Mesodermal cell (in vitro differentiated cells): ENCODE measurements around the gene KICS2.
"Not testable (repeated sequence)": the region's sequence is repeated elsewhere in the genome, so short reads cannot be mapped to it uniquely, and the experiment has no call there.

ENCODE experiments used
- H3K27ac ChIP-seq: 2 replicates; pipeline ENCODE4 v1.7.0; 2013; ENCODE audit warnings: mild to moderate bottlenecking, low read depth, low read length, moderate library complexity; ENCODE audit not compliant: severe bottlenecking
- H3K36me3 ChIP-seq: 2 replicates; pipeline ENCODE4 v1.7.1; 2013; ENCODE audit warnings: mild to moderate bottlenecking, low read length, moderate library complexity; ENCODE audit not compliant: control insufficient read depth, insufficient read depth
- H3K4me1 ChIP-seq: one replicate; pipeline ENCODE4 v1.7.1; 2013; ENCODE audit warnings: mild to moderate bottlenecking, low read length; ENCODE audit not compliant: insufficient read depth, control insufficient read depth, poor library complexity, severe bottlenecking
- H3K4me3 ChIP-seq: 2 replicates; pipeline ENCODE4 v1.7.0; 2013; ENCODE audit warnings: low read length, control low read depth, mild to moderate bottlenecking; ENCODE audit not compliant: insufficient read depth, poor library complexity, severe bottlenecking; ENCODE audit errors: extremely low read depth
- H3K9me3 ChIP-seq: 2 replicates; pipeline ENCODE4 v1.7.1; 2013; ENCODE audit warnings: mild to moderate bottlenecking, low read length, moderate library complexity; ENCODE audit not compliant: control insufficient read depth
- WGBS, 2 experiments: methylation state at CpG; one replicate each; pipeline ENCODE4 v1.1.5; 2013; ENCODE audit warnings: missing lambda C conversion rate in 2 of 2; ENCODE audit not compliant: insufficient coverage in 2 of 2; 5-methylcytosine and 5-hydroxymethylcytosine counted together

The KICS2 gene

DNA sequence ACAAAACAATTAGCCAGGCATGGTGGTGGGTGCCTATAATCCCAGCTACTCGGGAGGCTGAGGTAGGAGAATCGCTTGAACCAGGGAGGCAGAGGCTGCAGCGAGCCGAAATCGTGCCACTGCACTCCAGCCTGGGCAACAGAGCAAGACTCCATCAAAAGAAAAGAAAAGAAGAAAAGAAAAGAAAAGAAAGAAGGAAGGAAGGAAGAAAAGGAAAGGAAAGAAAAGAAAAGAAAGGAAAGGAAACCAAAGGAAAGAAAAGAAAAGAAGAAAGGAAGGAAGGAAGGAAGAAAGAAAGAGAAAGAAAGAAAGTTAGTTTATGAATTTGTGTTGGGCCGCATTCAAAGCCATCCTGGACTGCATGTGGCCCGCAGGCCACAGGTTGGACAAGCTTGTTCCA lies 4.5 kb downstream of the KICS2 start:
- not testable (repeated sequence) for H3K9me3 ChIP-seq, H3K27ac ChIP-seq, H3K4me3 ChIP-seq, H3K4me1 ChIP-seq, H3K36me3 ChIP-seq
- WGBS, 2 experiments, result 91 to 95% methylated on average over 6 to 7 of the region's 7 CpGs

DNA sequence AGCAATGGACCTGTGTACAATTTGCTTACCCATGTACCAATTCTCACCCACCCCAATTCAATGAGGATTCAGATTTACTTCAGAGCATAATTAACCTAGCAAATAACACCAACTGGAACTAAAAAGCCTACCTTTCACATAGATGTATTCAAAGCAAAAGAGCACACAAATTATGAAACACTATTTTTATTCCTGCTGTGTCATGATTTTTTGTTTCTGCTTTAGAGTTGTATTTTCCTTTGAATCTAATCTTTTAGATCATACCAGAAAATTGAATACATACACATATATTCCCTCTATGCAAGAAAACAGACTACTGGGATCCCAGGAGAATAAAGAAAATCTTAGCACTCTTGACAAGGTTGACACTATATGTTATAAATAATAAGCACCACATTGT lies 5.9 kb downstream of the KICS2 start:
- Histone ChIP-seq H3K36me3 (peaks cover 4% of the 10 kb centered on the region), H3K27ac (no peak overlapping the region)

DNA sequence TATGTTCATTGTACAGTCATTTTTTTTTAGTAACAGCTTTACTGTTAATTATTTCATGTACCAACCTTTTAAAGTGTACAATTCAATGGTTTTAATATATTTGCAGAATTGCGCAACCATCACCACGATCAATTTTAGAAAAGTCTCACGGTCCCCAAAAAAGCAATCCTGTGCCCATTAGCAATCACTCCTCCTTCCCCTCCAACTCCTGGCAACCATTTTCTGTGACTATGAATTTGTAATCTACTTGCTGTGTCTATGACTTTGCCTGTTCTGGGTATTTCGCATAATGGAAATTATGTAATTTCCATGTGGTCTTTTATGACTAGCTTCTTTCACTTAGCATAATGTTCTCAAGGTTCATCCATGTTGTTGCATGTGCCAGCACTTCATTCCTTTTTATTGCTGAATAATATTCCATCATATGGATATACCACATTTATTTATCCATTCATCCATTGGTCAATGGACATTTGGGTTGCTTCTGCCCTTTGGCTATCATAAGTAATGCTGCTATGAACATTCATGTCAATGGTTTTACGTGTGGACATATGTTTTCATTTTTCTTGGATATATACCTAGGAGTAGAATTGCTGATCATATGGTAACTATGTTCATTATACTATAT lies 9.9 kb downstream of the KICS2 start:
- H3K4me3 ChIP-seq, result no peak overlapping the region
- peaks cover 4% of the 10 kb centered on the region for H3K36me3 ChIP-seq
- H3K27ac ChIP-seq, result no peak overlapping the region
- H3K9me3 ChIP-seq, result no peaks in the 10 kb centered on the region
- 88 to 100% methylated on average over 2 to 3 of the region's 5 CpGs for WGBS, 2 experiments
- H3K4me1 ChIP-seq, result no peaks in the 10 kb centered on the region

More for the DNA sequence above, 5.9 kb downstream of the KICS2 start:
- H3K4me1 ChIP-seq, result no peaks in the 10 kb centered on the region
- no peak overlapping the region for H3K4me3 ChIP-seq
- no peaks in the 10 kb centered on the region for H3K9me3 ChIP-seq

DNA sequence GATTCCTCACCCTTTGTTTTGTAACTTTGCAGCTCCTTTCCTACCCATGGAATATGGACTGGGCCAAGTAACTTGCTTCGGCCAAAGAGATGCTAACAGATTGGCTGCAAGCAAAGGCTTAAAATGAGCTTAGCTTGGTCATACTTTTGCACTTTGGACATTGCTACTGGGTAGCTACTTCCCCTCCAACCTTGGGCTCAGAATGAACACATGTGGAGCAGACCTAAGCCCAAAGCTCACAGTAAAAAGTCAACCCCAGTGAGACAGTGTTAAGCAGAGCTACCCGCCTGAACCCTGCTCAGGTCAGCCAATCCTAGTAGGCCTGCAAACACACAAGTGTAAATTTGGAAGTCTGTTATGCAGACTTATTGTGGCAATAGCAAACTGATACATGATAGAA lies 14.6 kb downstream of the KICS2 start:
- peaks cover 4% of the 10 kb centered on the region for H3K36me3 ChIP-seq
- WGBS, 2 experiments, result 93 to 100% methylated on average over 2 of the region's 2 CpGs
- no peak overlapping the region for H3K27ac ChIP-seq
- H3K4me3 ChIP-seq, result no peak overlapping the region
- no peaks in the 10 kb centered on the region for H3K9me3 ChIP-seq
- H3K4me1 ChIP-seq, result no peaks in the 10 kb centered on the region

DNA sequence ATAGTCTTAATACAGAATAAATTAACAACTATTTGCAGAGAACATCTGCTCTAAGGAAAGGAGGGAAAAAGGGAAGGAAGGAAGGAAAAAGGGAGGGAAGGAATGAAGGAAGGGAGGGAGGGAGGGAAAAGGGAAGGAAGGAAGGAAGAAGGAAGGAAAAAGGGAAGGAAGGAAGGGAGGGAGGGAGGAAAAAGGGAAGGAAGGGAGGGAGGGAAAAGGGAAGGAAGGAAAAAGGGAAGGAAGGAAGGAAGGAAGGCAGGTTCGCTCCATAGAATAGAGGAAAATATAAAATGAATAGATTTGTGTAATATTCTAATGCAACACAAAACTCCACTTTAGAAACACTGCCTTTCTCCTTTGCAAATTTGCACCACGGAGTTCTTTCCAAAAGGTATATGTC lies 16.6 kb downstream of the KICS2 start:
- Histone ChIP-seq H3K36me3 (no peaks in the 10 kb centered on the region), H3K9me3 (no peaks in the 10 kb centered on the region), H3K27ac (no peak overlapping the region), H3K4me3 (no peak overlapping the region), H3K4me1 (no peaks in the 10 kb centered on the region)
- WGBS, 2 experiments, result no CpG with 5 or more reads among the region's 2 CpGs

DNA sequence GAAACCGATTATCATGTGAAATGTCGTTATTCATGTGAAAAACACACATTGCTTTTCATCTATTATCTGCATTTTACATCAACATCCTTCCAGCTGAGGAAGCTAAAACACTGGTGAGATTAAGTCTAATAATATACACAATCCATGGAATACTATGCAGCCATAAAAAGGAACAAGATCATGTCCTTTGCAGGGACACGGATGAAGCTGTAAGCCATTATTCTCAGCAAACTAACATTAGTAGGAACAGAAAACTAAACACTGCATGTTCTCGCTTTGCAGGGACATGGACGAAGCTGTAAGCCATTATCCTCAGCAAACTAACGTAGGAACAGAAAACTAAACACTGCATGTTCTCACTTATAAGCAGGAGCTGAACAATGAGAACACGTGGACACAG lies 18.3 kb downstream of the KICS2 start:
- no peak overlapping the region for H3K4me3 ChIP-seq
- no peaks in the 10 kb centered on the region for H3K9me3 ChIP-seq
- H3K36me3 ChIP-seq, result no peaks in the 10 kb centered on the region
- 46 to 76% methylated on average over 4 of the region's 7 CpGs for WGBS, 2 experiments
- H3K4me1 ChIP-seq, result no peaks in the 10 kb centered on the region
- H3K27ac ChIP-seq, result no peak overlapping the region

DNA sequence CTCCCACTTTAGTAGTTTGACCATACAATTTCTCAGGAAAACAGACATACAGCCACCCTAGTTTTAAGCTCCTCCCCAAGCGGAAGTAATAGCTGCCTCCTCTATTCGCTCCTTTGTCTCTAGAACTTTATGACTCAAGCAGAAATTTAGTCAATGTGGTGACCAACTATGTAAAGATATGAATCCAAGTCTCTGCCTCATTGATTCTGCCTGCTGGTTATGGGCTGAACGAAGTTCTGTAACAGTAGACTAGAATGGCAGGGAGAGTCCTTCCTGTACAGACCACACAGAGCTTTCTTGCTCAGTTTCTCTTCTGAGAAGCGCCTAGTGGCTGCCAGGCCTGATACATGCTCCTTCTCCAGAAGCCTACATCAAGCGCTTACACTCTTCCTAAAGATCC lies 19.1 kb downstream of the KICS2 start:
- WGBS, 2 experiments, result 86 to 89% methylated on average over 3 to 5 of the region's 5 CpGs
- Histone ChIP-seq H3K9me3 (no peaks in the 10 kb centered on the region), H3K36me3 (no peaks in the 10 kb centered on the region), H3K27ac (no peak overlapping the region), H3K4me3 (no peak overlapping the region), H3K4me1 (no peaks in the 10 kb centered on the region)

DNA sequence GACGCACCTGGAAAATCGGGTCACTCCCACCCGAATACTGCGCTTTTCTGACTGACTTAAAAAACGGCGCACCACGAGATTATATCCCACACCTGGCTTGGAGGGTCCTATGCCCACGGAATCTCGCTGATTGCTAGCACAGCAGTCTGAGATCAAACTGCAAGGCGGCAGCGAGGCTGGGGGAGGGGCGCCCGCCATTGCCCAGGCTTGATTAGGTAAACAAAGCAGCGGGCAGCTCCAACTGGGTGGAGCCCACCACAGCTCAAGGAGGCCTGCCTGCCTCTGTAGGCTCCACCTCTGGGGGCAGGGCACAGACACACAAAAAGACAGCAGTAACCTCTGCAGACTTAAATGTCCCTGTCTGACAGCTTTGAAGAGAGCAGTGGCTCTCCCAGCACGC lies 26.3 kb downstream of the KICS2 start:
- not testable (repeated sequence) for H3K9me3 ChIP-seq, H3K27ac ChIP-seq, H3K4me1 ChIP-seq, H3K36me3 ChIP-seq, H3K4me3 ChIP-seq
- WGBS, 2 experiments, result 60% methylated on average over 1 of the region's 15 CpGs; no CpG with 5 or more reads in 1 of the 2 experiments

DNA sequence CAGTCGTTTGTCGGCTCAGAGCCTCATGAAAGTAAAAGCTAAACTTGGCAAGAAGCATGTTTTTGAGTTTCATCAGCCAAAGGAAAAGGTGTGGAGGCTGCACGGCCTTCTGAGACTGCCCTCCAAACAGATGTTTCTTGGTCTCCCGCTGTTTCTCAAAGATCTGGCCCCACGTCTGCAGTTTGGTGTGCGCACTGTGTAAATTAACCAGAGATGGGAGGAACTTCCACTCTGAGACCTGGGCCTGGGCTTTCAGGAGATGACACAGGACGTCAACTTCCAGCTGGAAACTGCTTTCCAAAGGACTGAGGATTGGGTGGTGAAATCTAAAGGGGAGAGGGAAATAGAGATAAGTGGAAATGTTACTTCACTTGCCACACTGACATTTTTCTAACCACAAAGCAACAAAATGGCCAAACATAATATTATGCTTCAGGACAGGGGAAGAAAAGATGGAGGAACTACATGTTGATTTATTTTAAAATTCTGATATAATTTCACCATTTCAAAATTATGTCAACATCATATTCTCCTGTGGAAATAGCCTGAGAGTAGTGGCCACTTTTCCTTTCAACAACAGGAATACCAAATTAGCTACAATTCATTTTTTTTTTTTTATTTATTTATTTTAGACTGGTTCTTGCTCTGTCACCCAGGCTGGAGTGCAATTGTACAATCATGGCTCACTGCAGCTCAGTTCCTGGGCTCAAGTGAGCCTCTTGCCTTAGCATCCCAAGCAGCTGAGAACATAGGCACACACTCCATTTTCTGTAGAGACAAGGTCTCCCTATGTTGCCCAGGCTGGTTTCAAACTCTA lies 27.6 kb downstream of the KICS2 start:
- no peaks in the 10 kb centered on the region for H3K4me1 ChIP-seq
- no peak overlapping the region for H3K4me3 ChIP-seq
- 89 to 93% methylated on average over 5 to 7 of the region's 7 CpGs for whole genome bisulfite sequencing, 2 experiments
- H3K9me3 ChIP-seq, result no peaks in the 10 kb centered on the region
- no peaks in the 10 kb centered on the region for H3K36me3 ChIP-seq
- H3K27ac ChIP-seq, result no peak overlapping the region

DNA sequence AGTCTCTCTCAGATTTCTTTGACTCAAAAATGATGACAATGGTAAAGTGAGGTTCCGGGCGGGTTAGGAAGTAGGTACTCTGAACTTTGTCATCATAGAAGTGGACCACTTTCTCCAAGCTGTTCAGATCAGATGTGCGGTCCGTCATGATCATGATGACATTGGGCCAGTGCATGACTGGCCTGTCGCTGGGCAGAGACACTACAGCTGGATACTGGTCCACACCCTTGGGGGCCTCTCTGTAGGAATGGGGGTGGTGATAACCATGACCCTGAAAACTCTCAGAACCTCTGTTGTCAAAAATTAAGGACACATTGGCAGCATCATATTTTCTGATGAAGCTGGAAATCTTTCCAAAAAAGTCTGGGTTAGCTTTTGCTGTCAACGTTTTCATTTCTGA lies 28.2 kb downstream of the KICS2 start:
- Histone ChIP-seq H3K4me1 (peaks cover 3% of the 10 kb centered on the region), H3K9me3 (no peaks in the 10 kb centered on the region), H3K36me3 (no peaks in the 10 kb centered on the region), H3K4me3 (no peak overlapping the region), H3K27ac (no peak overlapping the region)
- 93 to 97% methylated on average over 5 to 6 of the region's 6 CpGs for WGBS, 2 experiments
